Ectodermal cell (in vitro differentiated cells): ENCODE results near the gene HPCAL1.

Source experiments
- H3K27ac ChIP-seq: 2 replicates; pipeline ENCODE4 v1.7.0; 2013; ENCODE audit warnings: mild to moderate bottlenecking, low read depth, low read length; ENCODE audit not compliant: insufficient read depth, poor library complexity, severe bottlenecking
- H3K27me3 ChIP-seq: 2 replicates; pipeline ENCODE4 v1.7.0; 2013; ENCODE audit warnings: mild to moderate bottlenecking, low read length; ENCODE audit not compliant: insufficient read depth, control insufficient read depth, poor library complexity, severe bottlenecking
- H3K36me3 ChIP-seq: one replicate; pipeline ENCODE4 v1.7.0; 2013; ENCODE audit warnings: low read length; ENCODE audit not compliant: control insufficient read depth, insufficient read depth
- H3K4me1 ChIP-seq: one replicate; pipeline ENCODE4 v1.7.0; 2013; ENCODE audit warnings: low read length; ENCODE audit not compliant: control insufficient read depth, insufficient read depth
- H3K4me3 ChIP-seq: 2 replicates; pipeline ENCODE4 v1.7.0; 2013; ENCODE audit warnings: low read depth, low read length, control low read depth; ENCODE audit not compliant: insufficient read depth
- H3K9me3 ChIP-seq: 2 replicates; pipeline ENCODE4 v1.7.0; 2013; ENCODE audit warnings: mild to moderate bottlenecking, low read length, moderate library complexity; ENCODE audit not compliant: control insufficient read depth
- WGBS, 2 experiments: methylation state at CpG; one replicate each; pipeline ENCODE4 v1.1.7; 2013; ENCODE audit warnings: missing lambda C conversion rate in 2 of 2; 5-methylcytosine and 5-hydroxymethylcytosine counted together

HPCAL1 gene

GRCh38 chr2:10312437-10312957 is 9.8 kb downstream of the HPCAL1 start:
- H3K27me3 ChIP-seq = peaks cover 2% of the 10 kb centered on the region
- no peaks in the 10 kb centered on the region for H3K9me3 ChIP-seq
- 91 to 97% methylated on average over 5 of the region's 5 CpGs for WGBS, 2 experiments
- H3K27ac ChIP-seq = no peak overlapping the region
- no peaks in the 10 kb centered on the region for H3K36me3 ChIP-seq
- H3K4me3 ChIP-seq = no peak overlapping the region
- no peaks in the 10 kb centered on the region for H3K4me1 ChIP-seq

- no peaks in the 10 kb centered on the region for H3K27me3 ChIP-seq
- 88 to 89% methylated on average over 6 of the region's 6 CpGs for WGBS, 2 experiments
- H3K9me3 ChIP-seq = no peaks in the 10 kb centered on the region
- H3K4me1 ChIP-seq = no peaks in the 10 kb centered on the region
- H3K36me3 ChIP-seq = no peaks in the 10 kb centered on the region
- no peak overlapping the region for H3K27ac ChIP-seq
- no peak overlapping the region for H3K4me3 ChIP-seq
Observed at GRCh38 chr2:10316336-10316735, 13.6 kb downstream of the HPCAL1 start.

GRCh38 chr2:10316860-10317259 is 14.2 kb downstream of the HPCAL1 start:
- Histone ChIP-seq H3K4me3 (no peak overlapping the region), H3K36me3 (no peaks in the 10 kb centered on the region), H3K4me1 (no peaks in the 10 kb centered on the region), H3K27ac (no peak overlapping the region), H3K9me3 (no peaks in the 10 kb centered on the region), H3K27me3 (no peaks in the 10 kb centered on the region)
- 89 to 92% methylated on average over 7 of the region's 7 CpGs for WGBS, 2 experiments

- no peaks in the 10 kb centered on the region for H3K4me1 ChIP-seq
- 78 to 80% methylated on average over 5 of the region's 5 CpGs for WGBS, 2 experiments
- no peak overlapping the region for H3K27ac ChIP-seq
- H3K36me3 ChIP-seq = no peaks in the 10 kb centered on the region
- H3K9me3 ChIP-seq = no peaks in the 10 kb centered on the region
- H3K27me3 ChIP-seq = no peaks in the 10 kb centered on the region
- H3K4me3 ChIP-seq = no peak overlapping the region
Observed at GRCh38 chr2:10317646-10318045, 14.9 kb downstream of the HPCAL1 start.

- no peak overlapping the region for H3K27ac ChIP-seq
- 92 to 93% methylated on average over 13 of the region's 13 CpGs for WGBS, 2 experiments
- H3K27me3 ChIP-seq = no peaks in the 10 kb centered on the region
- no peak overlapping the region for H3K4me3 ChIP-seq
- H3K9me3 ChIP-seq = no peaks in the 10 kb centered on the region
- H3K36me3 ChIP-seq = no peaks in the 10 kb centered on the region
- H3K4me1 ChIP-seq = no peaks in the 10 kb centered on the region
Observed at GRCh38 chr2:10318345-10318744, 15.6 kb downstream of the HPCAL1 start.

- no peaks in the 10 kb centered on the region for H3K36me3 ChIP-seq
- H3K4me1 ChIP-seq = peaks cover 8% of the 10 kb centered on the region
- no peaks in the 10 kb centered on the region for H3K27me3 ChIP-seq
- no peak overlapping the region for H3K4me3 ChIP-seq
- 90 to 91% methylated on average over 10 of the region's 10 CpGs for WGBS, 2 experiments
- no peaks in the 10 kb centered on the region for H3K9me3 ChIP-seq
- no peak overlapping the region for H3K27ac ChIP-seq
Observed at GRCh38 chr2:10319892-10320574, 17.3 kb downstream of the HPCAL1 start.

- Histone ChIP-seq H3K27ac (no peak overlapping the region), H3K4me3 (no peak overlapping the region), H3K36me3 (no peaks in the 10 kb centered on the region), H3K4me1 (peaks cover 8% of the 10 kb centered on the region), H3K9me3 (no peaks in the 10 kb centered on the region), H3K27me3 (no peaks in the 10 kb centered on the region)
- WGBS, 2 experiments = 96 to 100% methylated on average over 3 to 4 of the region's 4 CpGs
Observed at GRCh38 chr2:10320575-10320931, 17.8 kb downstream of the HPCAL1 start.

- Histone ChIP-seq H3K36me3 (no peaks in the 10 kb centered on the region), H3K4me3 (no peak overlapping the region), H3K4me1 (peaks cover 8% of the 10 kb centered on the region), H3K27me3 (no peaks in the 10 kb centered on the region), H3K9me3 (no peaks in the 10 kb centered on the region), H3K27ac (no peak overlapping the region)
- 95% methylated on average over 9 of the region's 9 CpGs for WGBS, 2 experiments
Observed at GRCh38 chr2:10320933-10321332, 18.2 kb downstream of the HPCAL1 start.

GRCh38 chr2:10321622-10322021 is 18.9 kb downstream of the HPCAL1 start:
- Histone ChIP-seq H3K4me1 (peaks cover 9% of the 10 kb centered on the region), H3K27me3 (no peaks in the 10 kb centered on the region), H3K4me3 (no peak overlapping the region), H3K9me3 (no peaks in the 10 kb centered on the region), H3K27ac (no peak overlapping the region), H3K36me3 (no peaks in the 10 kb centered on the region)
- 89 to 98% methylated on average over 6 of the region's 6 CpGs for WGBS, 2 experiments

- WGBS, 2 experiments = 94 to 97% methylated on average over 4 of the region's 4 CpGs
- no peaks in the 10 kb centered on the region for H3K36me3 ChIP-seq
- no peak overlapping the region for H3K27ac ChIP-seq
- no peaks in the 10 kb centered on the region for H3K9me3 ChIP-seq
- H3K4me3 ChIP-seq = no peak overlapping the region
- H3K4me1 ChIP-seq = peaks cover 17% of the 10 kb centered on the region
- no peaks in the 10 kb centered on the region for H3K27me3 ChIP-seq
Observed at GRCh38 chr2:10322481-10322880, 19.8 kb downstream of the HPCAL1 start.
